ENCODE results near the gene TULP1. TPM values are rescaled to one million over a fixed set of nuclear protein-coding genes. Genes with fewer than 3 reads are reported as not detected.

TULP1 gene
- total and polyA plus RNA-seq, 5 donors from 2014 or later = not detected

DNA sequence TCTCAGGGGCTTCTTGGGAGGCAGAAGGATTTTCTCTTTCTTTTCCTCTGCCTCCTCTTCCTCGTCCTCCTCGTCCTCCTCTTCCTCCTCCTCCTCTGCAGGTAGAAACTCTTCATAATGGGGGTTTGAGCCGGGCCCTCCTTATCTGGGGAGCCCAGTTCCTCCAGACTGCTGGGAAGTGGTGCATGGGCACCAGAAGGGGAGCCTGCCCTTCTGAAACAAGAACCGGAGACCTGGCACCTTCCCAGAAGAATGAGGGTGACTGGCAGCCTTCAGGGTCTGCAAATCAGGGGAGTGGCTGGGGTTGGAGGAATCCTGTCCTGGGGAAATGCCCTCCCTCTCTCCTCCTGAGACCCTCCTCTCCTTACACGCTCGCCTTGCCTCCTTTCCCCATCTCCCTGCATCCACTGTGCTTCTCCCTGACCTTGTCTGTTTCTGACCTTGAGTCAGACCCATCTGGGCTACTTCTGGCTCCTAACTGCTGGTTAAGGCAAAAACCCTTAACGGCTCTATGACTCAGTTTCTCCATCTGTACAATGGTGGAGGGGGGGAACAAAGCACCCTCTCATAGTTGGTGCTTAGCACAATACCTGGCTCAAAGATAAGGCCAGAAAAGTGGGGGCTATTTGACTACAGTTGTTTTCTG is 1.7 kb downstream of the TULP1 start:
- Mint-ChIP-seq H3K4me1 (peaks cover 0 to 5% (median under 1%) of the 10 kb centered on the region in 4 donors), H3K27ac (no peak overlapping the region), H3K4me3 (no peak overlapping the region), H3K9me3 (no peaks in the 10 kb centered on the region), H3K27me3 (peaks cover 24% of the 10 kb centered on the region), H3K36me3 (no peaks in the 10 kb centered on the region)
- Histone ChIP-seq H3K9me3 (ENCODE audit: control insufficient read depth in 2 of 2, low read length in 2 of 2) (no peaks in the 10 kb centered on the region), H3K27ac (ENCODE audit: insufficient read depth, low read length, poor library complexity, severe bottlenecking) (no peak overlapping the region), H3K4me1 (ENCODE audit: control insufficient read depth, insufficient read depth, low read length, poor library complexity, severe bottlenecking) (peaks cover 4% of the 10 kb centered on the region), H3K36me3 (ENCODE audit: control insufficient read depth, insufficient read depth, low read length) (no peaks in the 10 kb centered on the region), H3K27me3 (ENCODE audit: control insufficient read depth, insufficient read depth, low read length) (peaks cover 8% of the 10 kb centered on the region), H3K4me3 (ENCODE audit: low read depth, low read length) (no peak overlapping the region)
- ATAC-seq (ENCODE audit: low read depth in 2 of 2) (no peak), DNase-seq (no peak)

DNA sequence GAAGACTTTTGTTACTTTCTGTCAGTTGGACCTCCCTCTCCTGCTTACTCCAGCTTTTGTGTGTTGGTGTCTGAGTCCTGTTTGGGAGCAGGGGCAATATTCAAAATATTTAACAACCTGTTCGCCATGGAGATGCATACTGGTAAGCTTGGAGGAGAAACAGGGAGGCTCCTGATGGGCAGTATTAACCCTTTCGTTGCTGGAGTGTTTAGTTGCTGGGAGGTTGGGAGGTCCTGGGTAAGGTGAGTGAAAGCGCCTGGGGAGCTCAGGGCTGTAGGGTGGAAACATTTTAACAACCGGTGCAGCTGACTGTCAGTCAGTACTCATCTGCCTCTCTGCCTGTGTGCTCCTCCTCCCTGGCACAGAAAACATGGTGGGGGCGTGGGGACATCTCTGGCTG is 4.2 kb downstream of the TULP1 start:
- Mint-ChIP-seq H3K27ac (no peak overlapping the region), H3K4me3 (peak overlapping the region in 1 of 4 donors; percentile 32), H3K36me3 (no peaks in the 10 kb centered on the region), H3K9me3 (no peaks in the 10 kb centered on the region), H3K27me3 (peaks cover 29% of the 10 kb centered on the region), H3K4me1 (peaks cover 0 to 2% (median 0%) of the 10 kb centered on the region in 4 donors)
- ATAC-seq (ENCODE audit: low read depth in 2 of 2) (no peak), DNase-seq (no peak)
- Histone ChIP-seq H3K9me3 (ENCODE audit: control insufficient read depth in 2 of 2, low read length in 2 of 2) (no peaks in the 10 kb centered on the region), H3K4me3 (ENCODE audit: low read depth, low read length) (no peak overlapping the region), H3K36me3 (ENCODE audit: control insufficient read depth, insufficient read depth, low read length) (no peaks in the 10 kb centered on the region), H3K27ac (ENCODE audit: insufficient read depth, low read length, poor library complexity, severe bottlenecking) (no peak overlapping the region), H3K4me1 (ENCODE audit: control insufficient read depth, insufficient read depth, low read length, poor library complexity, severe bottlenecking) (peaks cover 4% of the 10 kb centered on the region), H3K27me3 (ENCODE audit: control insufficient read depth, insufficient read depth, low read length) (peaks cover 8% of the 10 kb centered on the region)

DNA sequence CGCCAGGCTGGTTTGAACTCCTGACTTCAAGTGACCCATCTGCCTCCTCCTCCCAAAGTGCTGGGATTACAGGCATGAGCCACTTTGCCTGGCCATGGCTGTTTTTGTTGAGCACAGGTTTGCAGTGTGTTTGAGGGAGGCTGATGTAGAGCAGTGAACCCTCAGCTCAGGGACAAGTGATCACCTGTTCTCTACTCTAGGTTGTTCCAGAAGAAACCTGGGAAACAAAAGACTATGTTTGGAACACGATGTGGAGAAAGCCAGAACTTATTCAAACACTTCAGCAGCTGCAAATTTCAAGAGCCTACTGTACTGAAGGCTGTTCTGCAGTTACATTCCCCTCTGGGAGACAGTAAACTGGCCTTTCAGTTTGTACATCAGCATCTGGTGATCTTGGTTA is 4.7 kb downstream of the TULP1 start:
- peaks cover 4% of the 10 kb centered on the region for H3K4me1 ChIP-seq (ENCODE audit: control insufficient read depth, insufficient read depth, low read length, poor library complexity, severe bottlenecking)
- H3K4me1 Mint-ChIP-seq = peaks cover 0 to 2% (median 0%) of the 10 kb centered on the region in 4 donors
- H3K27ac Mint-ChIP-seq = no peak overlapping the region
- DNase-seq (no peak), ATAC-seq (ENCODE audit: low read depth in 2 of 2) (no peak)
- no peaks in the 10 kb centered on the region for H3K36me3 Mint-ChIP-seq
- H3K9me3 ChIP-seq (ENCODE audit: control insufficient read depth in 2 of 2, low read length in 2 of 2) = no peaks in the 10 kb centered on the region
- peaks cover 34% of the 10 kb centered on the region for H3K27me3 Mint-ChIP-seq
- H3K27me3 ChIP-seq (ENCODE audit: control insufficient read depth, insufficient read depth, low read length) = peaks cover 8% of the 10 kb centered on the region
- H3K36me3 ChIP-seq (ENCODE audit: control insufficient read depth, insufficient read depth, low read length) = no peaks in the 10 kb centered on the region
- H3K4me3 Mint-ChIP-seq = no peak overlapping the region
- H3K27ac ChIP-seq (ENCODE audit: insufficient read depth, low read length, poor library complexity, severe bottlenecking) = no peak overlapping the region
- H3K4me3 ChIP-seq (ENCODE audit: low read depth, low read length) = no peak overlapping the region
- H3K9me3 Mint-ChIP-seq = no peaks in the 10 kb centered on the region

DNA sequence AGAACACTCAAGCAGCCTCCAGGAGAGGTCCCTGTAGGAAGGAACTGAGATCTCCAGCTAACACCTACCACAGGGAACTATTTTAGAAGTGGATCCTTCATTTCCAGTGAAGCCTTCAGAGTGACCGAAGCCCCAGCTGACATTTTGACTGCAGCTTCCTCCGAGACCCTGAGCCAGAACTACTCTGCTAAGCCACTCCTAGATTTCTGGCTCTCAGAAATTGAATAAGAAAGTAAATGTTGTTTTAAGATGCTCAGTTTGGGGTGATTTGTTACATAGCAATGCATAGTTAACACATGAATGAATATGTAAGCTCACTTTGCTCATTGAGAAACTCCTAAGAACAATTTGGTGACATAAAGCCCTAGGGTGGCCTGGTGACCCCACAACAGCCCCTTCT is 5.5 kb downstream of the TULP1 start:
- Histone ChIP-seq H3K9me3 (ENCODE audit: control insufficient read depth in 2 of 2, low read length in 2 of 2) (no peaks in the 10 kb centered on the region), H3K27me3 (ENCODE audit: control insufficient read depth, insufficient read depth, low read length) (peaks cover 8% of the 10 kb centered on the region), H3K36me3 (ENCODE audit: control insufficient read depth, insufficient read depth, low read length) (no peaks in the 10 kb centered on the region), H3K4me1 (ENCODE audit: control insufficient read depth, insufficient read depth, low read length, poor library complexity, severe bottlenecking) (peaks cover 4% of the 10 kb centered on the region), H3K4me3 (ENCODE audit: low read depth, low read length) (no peak overlapping the region), H3K27ac (ENCODE audit: insufficient read depth, low read length, poor library complexity, severe bottlenecking) (no peak overlapping the region)
- H3K9me3 Mint-ChIP-seq = no peaks in the 10 kb centered on the region
- no peak overlapping the region for H3K4me3 Mint-ChIP-seq
- peaks cover 0 to 2% (median 0%) of the 10 kb centered on the region in 4 donors for H3K4me1 Mint-ChIP-seq
- H3K36me3 Mint-ChIP-seq = no peaks in the 10 kb centered on the region
- DNase-seq (no peak), ATAC-seq (ENCODE audit: low read depth in 2 of 2) (no peak)
- peaks cover 37% of the 10 kb centered on the region for H3K27me3 Mint-ChIP-seq
- no peak overlapping the region for H3K27ac Mint-ChIP-seq

DNA sequence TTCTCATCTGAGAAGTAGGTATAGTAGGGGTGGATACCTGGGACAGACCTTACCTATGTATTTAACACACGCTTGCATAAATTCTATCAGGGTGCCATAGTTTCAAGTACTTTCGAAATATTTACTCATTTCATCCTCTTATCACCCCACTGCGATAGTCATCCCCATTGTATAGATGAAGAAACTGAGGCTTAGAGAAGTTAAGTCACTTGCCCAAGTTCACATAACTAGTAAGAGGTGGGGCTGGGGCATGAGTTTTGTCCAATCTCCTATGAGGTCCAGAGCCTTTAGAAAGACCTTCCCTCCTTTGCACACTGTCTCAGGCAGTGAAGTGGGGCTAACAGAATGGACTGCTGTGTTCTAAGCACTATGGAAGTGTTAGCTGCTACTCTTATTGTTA is 6.2 kb downstream of the TULP1 start:
- Histone ChIP-seq H3K36me3 (ENCODE audit: control insufficient read depth, insufficient read depth, low read length) (no peaks in the 10 kb centered on the region), H3K27me3 (ENCODE audit: control insufficient read depth, insufficient read depth, low read length) (peaks cover 8% of the 10 kb centered on the region), H3K27ac (ENCODE audit: insufficient read depth, low read length, poor library complexity, severe bottlenecking) (no peak overlapping the region), H3K4me1 (ENCODE audit: control insufficient read depth, insufficient read depth, low read length, poor library complexity, severe bottlenecking) (peaks cover 2% of the 10 kb centered on the region), H3K4me3 (ENCODE audit: low read depth, low read length) (no peak overlapping the region), H3K9me3 (ENCODE audit: control insufficient read depth in 2 of 2, low read length in 2 of 2) (no peaks in the 10 kb centered on the region)
- no peak for DNase-seq
- Mint-ChIP-seq H3K4me3 (no peak overlapping the region), H3K4me1 (peaks cover 0 to 2% (median 0%) of the 10 kb centered on the region in 4 donors), H3K36me3 (no peaks in the 10 kb centered on the region), H3K27ac (no peak overlapping the region), H3K9me3 (no peaks in the 10 kb centered on the region), H3K27me3 (peaks cover 36% of the 10 kb centered on the region)
- no peak for ATAC-seq (ENCODE audit: low read depth in 2 of 2)

DNA sequence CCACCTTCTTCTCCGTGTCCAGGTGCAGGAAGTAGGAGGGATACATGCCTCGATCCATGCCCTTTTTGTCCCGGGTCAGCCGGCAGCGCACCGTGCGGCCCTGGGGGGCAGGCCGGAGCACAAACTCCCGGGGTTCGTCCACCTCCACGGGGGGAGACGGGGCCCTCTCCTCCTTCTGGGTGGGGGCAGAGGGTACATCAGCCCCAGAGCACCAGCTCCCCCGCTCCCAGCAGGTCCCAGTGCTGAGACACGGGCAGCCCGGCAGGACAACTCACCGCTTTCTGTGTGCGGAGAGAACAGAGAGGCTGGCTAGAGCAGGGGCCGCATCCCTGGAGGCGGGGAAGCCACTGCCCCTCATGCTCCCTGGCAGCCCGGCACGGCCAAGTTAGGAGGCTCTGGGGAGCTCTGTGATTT is 6.7 kb downstream of the TULP1 start:
- H3K27me3 Mint-ChIP-seq = peaks cover 34% of the 10 kb centered on the region
- Histone ChIP-seq H3K27me3 (ENCODE audit: control insufficient read depth, insufficient read depth, low read length) (peaks cover 5% of the 10 kb centered on the region), H3K9me3 (ENCODE audit: control insufficient read depth in 2 of 2, low read length in 2 of 2) (no peaks in the 10 kb centered on the region), H3K36me3 (ENCODE audit: control insufficient read depth, insufficient read depth, low read length) (no peaks in the 10 kb centered on the region), H3K4me3 (ENCODE audit: low read depth, low read length) (no peak overlapping the region), H3K4me1 (ENCODE audit: control insufficient read depth, insufficient read depth, low read length, poor library complexity, severe bottlenecking) (no peaks in the 10 kb centered on the region), H3K27ac (ENCODE audit: insufficient read depth, low read length, poor library complexity, severe bottlenecking) (no peak overlapping the region)
- no peak overlapping the region for H3K4me3 Mint-ChIP-seq
- H3K36me3 Mint-ChIP-seq = no peaks in the 10 kb centered on the region
- ATAC-seq (ENCODE audit: low read depth in 2 of 2) = no peak
- no peaks in the 10 kb centered on the region for H3K9me3 Mint-ChIP-seq
- no peak overlapping the region for H3K27ac Mint-ChIP-seq
- no peak for DNase-seq
- no peaks in the 10 kb centered on the region for H3K4me1 Mint-ChIP-seq

DNA sequence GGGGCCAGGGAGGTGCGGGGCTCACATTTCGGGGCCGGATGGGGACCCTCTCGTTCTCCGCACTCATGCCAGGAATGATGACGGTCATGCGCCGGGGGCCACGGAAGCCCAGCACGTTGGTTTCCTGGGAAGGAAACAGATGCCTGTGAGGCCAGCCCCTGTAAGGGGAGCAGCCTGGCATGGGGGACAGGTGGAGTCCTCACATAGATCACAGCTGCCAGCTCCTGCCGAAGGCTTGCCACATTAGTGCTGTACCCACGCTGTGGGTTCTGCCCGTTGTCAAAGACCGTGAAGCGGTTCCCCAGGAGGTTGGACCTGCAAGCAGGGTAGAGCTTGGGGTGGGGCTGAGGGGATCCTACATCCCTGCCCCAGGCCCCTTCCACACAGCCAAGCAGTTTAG is 9.2 kb downstream of the TULP1 start:
- H3K36me3 ChIP-seq (ENCODE audit: control insufficient read depth, insufficient read depth, low read length) = no peaks in the 10 kb centered on the region

DNA sequence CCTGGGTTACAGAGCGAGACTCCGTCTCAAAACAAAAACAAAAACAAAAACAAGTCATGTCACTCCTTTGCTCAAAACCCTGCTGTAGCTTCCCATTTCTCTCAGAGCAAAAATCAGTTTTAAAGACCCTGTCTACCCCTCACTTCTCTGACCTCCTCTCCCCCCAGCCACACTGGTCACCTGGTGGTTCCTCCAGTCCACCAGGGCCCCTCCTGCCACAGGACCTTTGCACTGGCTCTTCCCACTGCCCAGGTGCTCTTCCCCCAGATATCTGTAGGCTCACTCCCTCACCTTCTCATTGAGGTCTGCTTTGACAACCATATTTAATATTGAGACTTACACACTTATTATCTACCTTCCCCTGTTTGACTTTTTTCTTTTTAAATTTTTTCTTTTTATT is 10.9 kb downstream of the TULP1 start:
- H3K4me1 Mint-ChIP-seq = peaks cover 0 to 7% (median 4%) of the 10 kb centered on the region in 4 donors
- Histone ChIP-seq H3K36me3 (ENCODE audit: control insufficient read depth, insufficient read depth, low read length) (no peaks in the 10 kb centered on the region), H3K4me3 (ENCODE audit: low read depth, low read length) (no peak overlapping the region), H3K27me3 (ENCODE audit: control insufficient read depth, insufficient read depth, low read length) (peaks cover 8% of the 10 kb centered on the region), H3K4me1 (ENCODE audit: control insufficient read depth, insufficient read depth, low read length, poor library complexity, severe bottlenecking) (peaks cover 11% of the 10 kb centered on the region), H3K9me3 (ENCODE audit: control insufficient read depth in 2 of 2, low read length in 2 of 2) (no peaks in the 10 kb centered on the region), H3K27ac (ENCODE audit: insufficient read depth, low read length, poor library complexity, severe bottlenecking) (no peak overlapping the region)
- H3K9me3 Mint-ChIP-seq = peaks cover 0 to 2% (median 0%) of the 10 kb centered on the region in 7 donors
- H3K4me3 Mint-ChIP-seq = no peak overlapping the region
- peaks cover 38% of the 10 kb centered on the region for H3K27me3 Mint-ChIP-seq
- DNase-seq = no peak
- ATAC-seq (ENCODE audit: low read depth in 2 of 2) = no peak
- H3K36me3 Mint-ChIP-seq = no peaks in the 10 kb centered on the region
- H3K27ac Mint-ChIP-seq = peak overlapping the region in 1 of 3 donors; percentile 71

More for the DNA sequence above, 9.2 kb downstream of the TULP1 start:
- H3K27ac Mint-ChIP-seq = no peak overlapping the region
- peaks cover 0 to under 1% (median 0%) of the 10 kb centered on the region in 7 donors for H3K9me3 Mint-ChIP-seq
- Histone ChIP-seq H3K4me1 (ENCODE audit: control insufficient read depth, insufficient read depth, low read length, poor library complexity, severe bottlenecking) (no peaks in the 10 kb centered on the region), H3K9me3 (ENCODE audit: control insufficient read depth in 2 of 2, low read length in 2 of 2) (no peaks in the 10 kb centered on the region), H3K27me3 (ENCODE audit: control insufficient read depth, insufficient read depth, low read length) (peaks cover 10% of the 10 kb centered on the region), H3K27ac (ENCODE audit: insufficient read depth, low read length, poor library complexity, severe bottlenecking) (no peak overlapping the region), H3K4me3 (ENCODE audit: low read depth, low read length) (no peak overlapping the region)
- no peak for DNase-seq
- H3K4me1 Mint-ChIP-seq = peaks cover 0 to 4% (median 3%) of the 10 kb centered on the region in 4 donors
- no peak for ATAC-seq (ENCODE audit: low read depth in 2 of 2)
- H3K36me3 Mint-ChIP-seq = no peaks in the 10 kb centered on the region
- H3K4me3 Mint-ChIP-seq = no peak overlapping the region
- H3K27me3 Mint-ChIP-seq = peaks cover 40% of the 10 kb centered on the region

Data from CD4-positive, CD25-positive, alpha-beta regulatory T cell (primary cell).